SH-SY5Y (cell line): ENCODE data around the gene MROH7.

Experiments used
- GATA2 ChIP-seq: IDR thresholded peaks from 2 replicates; pipeline ENCODE4 v1.6.1; 2011; ENCODE audit warnings: mild to moderate bottlenecking, low read depth, low read length
- GATA3 ChIP-seq: IDR thresholded peaks from 2 replicates; pipeline ENCODE4 v1.6.1; 2011; ENCODE audit warnings: low read depth, mild to moderate bottlenecking, low read length, moderate library complexity

GRCh38 chr1:54697896-54698295 is 56.3 kb downstream of the MROH7 start:
- TF ChIP-seq GATA2 (no peak), GATA3 (no peak)
